EH (cell line): ENCODE measurements around the gene LAPTM5.
"Not testable (repeated sequence)": the region's sequence is repeated elsewhere in the genome, so short reads cannot be mapped to it uniquely, and the experiment has no call there.

Experiments used
- DNase-seq: peaks from one replicate; pipeline ENCODE4 v3.0.0-alpha.2; 2015; ENCODE audit warnings: low read depth

The LAPTM5 gene, protein sequence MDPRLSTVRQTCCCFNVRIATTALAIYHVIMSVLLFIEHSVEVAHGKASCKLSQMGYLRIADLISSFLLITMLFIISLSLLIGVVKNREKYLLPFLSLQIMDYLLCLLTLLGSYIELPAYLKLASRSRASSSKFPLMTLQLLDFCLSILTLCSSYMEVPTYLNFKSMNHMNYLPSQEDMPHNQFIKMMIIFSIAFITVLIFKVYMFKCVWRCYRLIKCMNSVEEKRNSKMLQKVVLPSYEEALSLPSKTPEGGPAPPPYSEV

DNA sequence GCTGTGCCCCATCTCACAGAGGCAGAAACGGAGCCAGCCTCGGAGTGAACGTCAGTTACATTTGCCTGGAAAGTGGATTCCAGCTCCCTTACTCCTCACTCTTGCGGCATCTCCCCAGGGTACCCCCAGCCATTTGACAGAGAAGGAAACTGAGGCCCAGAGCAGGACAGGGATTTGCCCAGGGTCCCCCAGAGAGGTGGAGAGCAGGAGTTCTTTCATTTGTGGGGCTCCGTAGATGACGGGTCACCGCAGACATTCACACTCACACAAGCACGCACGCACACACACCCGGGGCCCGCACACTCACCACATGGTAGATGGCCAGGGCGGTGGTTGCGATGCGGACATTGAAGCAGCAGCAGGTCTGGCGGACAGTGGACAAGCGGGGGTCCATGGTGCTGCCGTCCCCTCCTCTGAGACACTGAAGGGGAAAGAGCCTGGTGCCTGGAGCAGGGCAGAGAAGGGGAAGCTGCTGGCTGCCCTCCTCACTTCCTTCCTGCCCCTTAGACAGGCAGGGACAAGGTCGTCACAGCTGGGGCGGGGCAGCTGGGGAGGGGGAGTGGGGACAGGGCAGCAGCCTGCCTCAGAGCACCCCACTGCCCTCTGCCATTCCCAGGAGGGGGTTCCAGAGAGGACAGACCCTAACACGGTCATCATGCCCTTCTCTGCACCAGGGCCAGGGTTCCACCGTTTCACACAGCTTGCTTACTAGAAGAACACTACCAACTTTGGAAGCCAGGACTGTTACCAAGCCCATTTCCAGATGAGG lies at the start of gene LAPTM5:
Gene LAPTM5 (minus strand): TSS at position 423 of the 769 bp plus-strand sequence. CDS start 29 bp downstream, at position 394.
- DNase-seq: no peak

DNA sequence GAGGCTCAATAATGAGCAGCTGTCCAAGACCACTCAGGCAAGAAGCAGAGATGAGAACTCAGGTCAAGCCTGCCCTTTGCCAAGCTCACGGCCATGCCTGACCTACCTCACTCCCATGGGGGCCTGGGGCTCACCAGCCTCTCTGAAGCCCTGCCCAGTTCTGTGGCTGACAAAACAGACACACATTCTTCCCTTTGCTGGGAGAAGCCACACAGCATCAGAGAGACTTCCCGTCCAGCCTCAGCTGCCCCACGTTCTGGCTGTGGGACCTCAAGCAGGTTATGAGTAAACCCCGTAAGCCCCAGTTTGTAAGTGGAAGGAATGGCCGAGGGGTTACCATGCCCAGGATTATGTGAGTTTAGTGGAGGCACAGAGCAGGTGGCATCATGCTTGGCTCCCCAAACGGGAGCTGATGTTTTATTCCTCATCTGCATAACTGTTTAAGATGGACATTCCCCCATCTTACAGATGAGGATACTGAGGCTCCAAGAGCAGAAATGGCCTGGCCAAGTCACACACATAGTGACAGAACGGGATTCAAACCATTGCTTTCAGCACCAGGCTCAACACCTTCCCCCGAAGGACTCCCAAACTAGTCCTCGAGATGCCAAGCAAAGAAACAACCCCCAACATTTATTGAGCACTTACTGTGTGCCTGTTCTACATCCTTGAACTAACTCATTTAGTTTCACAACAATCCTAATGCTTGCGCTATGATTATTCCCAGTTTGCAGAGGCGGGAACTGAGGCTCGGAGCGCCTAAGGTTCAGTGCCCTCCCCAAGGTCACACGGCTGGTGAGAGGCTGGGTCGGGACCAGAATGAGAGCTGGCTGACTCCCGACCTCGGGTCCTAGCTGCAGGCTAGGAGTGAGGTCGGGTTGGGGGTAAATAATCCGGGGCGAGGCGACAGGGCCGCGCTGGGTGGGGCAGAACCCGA lies 49.1 kb upstream of the LAPTM5 start:
- no peak for DNase-seq

DNA sequence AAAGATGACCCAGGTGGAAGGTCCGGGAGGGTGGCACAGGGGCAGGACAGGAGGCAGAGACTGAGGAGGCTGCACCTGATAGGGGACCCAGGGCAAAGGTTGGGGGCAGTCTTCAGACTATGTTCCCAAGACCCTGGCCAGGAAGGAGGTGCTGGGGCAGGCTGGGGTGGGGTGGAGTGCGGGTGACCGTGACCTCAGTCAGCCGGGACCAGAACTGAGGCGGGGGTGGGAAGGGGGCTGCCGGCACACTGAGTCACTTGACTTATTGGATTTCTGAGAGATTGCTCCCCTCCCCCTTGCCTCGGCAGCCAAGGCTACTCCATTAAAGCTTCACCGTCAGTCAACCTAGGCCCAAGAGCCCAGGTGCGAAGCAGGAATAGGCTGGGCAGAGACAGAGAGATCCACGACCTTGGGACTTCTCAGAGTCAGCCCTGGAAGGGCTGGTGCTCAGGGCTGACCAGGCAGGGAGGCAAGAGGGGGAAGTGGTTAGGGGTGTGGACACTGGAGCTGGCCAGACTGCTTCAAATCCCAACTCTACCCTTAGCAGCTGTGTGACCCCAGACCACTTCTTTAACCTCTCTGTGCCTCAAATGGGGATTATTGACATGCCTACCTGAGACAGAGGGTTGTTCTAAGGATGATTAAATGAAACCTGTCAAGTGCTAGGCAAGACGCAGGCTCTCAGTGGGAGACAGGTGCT lies 47.9 kb upstream of the LAPTM5 start:
- DNase-seq: no peak

GRCh38 chr1:30804822-30805221 lies 47.2 kb upstream of the LAPTM5 start:
- DNase-seq: no peak

GRCh38 chr1:30804352-30804751 lies 46.8 kb upstream of the LAPTM5 start:
- DNase-seq: no peak

GRCh38 chr1:30803562-30803961 lies 46.0 kb upstream of the LAPTM5 start:
- no peak for DNase-seq

- peak; percentile 68 for DNase-seq
These were observed 44.2 kb upstream of the LAPTM5 start for GRCh38 chr1:30801771-30802198.

DNA sequence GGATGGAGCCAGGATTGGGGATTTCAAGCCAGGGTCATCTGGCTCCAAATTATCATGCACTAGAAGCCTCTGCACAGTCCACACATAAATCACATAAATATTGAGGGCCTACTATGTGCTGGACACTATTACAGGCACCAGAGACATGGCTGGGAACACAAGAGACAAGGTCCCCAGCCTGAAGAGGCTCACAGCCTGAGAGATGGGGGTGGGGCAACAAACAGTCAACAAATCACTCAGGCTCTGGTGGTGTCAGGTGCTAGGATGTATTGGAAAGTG lies 41.6 kb upstream of the LAPTM5 start:
- no peak for DNase-seq

- DNase-seq: no peak
These were observed 41.0 kb upstream of the LAPTM5 start for GRCh38 chr1:30798389-30799232.

DNA sequence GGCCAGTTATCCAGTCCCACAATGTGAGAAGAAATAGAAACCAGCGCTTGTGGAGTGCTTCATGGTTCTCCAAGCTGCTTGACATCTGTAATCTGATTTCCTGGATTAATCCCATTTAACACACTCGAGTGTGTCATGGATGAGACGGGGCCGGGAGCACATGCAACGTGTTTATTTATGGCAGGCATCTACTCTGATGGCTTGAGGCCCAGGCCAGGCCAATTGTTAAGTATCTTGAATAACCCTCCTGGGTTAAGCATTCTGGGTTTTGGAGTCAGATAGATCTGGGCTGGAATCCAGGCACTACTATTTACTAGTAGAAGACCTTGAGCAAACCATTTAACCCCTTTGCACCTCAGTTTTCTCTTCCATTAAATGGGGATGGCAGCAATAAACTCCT lies 37.5 kb upstream of the LAPTM5 start:
- no peak for DNase-seq

GRCh38 chr1:30794260-30794659 lies 36.7 kb upstream of the LAPTM5 start:
- no peak for DNase-seq

DNA sequence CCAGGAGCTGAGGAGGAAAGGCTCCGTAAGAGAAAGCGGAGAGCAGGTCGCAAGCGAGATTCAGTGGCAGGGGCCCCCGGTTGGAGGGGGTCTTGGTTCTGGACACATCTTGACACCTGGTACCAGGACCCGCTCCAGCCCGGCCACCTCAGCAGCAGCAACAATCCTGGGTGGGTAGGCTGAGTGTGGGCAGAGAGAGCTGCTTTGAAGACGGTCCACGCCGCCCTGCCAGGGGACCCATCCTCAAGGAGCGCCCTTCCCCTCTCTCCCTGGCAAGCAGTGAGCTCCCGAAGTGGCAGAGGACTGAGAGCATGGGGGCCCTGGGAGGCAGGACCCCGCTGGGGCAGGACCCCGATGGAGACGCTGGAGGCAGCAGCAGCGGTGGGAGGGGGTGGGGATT lies 35.6 kb upstream of the LAPTM5 start:
- no peak for DNase-seq

GRCh38 chr1:30791868-30792267 lies 34.3 kb upstream of the LAPTM5 start:
- no peak for DNase-seq

DNA sequence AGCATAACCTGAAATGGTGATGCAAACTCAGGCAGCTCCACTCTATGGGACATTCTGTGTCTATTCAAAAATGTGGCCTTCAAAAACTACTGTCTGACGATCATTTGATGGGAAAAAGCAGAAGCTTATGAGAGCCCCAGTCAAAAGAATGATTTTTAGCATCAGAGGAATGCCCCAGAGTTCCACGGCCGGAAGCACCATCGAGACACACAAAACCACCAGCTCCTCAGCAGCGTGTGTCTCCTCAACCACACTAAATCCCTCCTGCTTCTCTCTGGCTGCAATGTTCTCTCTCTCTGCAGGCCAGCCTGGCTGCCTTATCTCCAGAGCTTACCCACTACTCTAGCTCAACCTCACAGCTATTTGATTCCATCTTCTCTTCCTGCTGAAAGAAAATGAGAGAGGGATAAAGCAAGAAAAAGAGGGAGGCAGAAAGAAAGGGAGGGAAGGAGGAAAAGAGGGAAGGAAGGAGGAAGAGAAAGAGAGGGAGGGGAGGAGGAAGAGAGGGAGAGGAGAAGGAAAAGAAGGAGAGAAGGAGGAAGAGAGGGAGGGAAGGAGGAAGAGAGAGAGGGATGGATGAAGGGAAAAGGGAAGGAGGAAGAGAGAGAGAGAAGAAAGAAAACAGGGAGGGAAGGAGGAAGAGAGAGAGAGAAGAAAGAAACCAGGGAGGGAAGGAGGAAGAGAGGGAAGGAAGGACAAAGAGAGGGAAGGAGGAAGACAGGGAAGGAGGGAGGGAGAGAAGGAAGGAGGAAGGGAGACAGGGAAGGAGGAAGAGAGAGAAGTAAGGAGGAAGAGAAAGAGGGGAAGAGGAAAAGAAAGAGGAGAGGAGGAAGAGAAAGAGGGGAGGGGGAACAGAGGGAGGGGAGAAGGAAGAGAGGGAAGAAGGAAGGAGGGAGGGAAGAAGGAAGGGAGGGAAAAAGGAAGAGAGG lies 33.5 kb upstream of the LAPTM5 start:
- DNase-seq: peak; percentile 32

DNA sequence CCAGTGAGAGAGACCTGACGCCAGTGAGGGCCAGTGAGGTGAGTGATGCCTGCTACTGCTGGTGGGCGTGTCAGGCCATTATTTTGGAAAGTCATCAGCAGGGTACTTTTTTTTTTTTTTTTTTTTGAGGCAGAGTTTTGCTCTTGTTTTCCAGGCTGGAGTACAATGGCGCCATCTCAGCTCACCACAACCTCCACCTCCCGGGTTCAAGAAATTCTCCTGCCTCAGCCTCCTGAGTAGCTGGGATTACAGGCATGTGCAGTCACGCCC lies 32.6 kb upstream of the LAPTM5 start:
- not testable (repeated sequence) for DNase-seq

DNA sequence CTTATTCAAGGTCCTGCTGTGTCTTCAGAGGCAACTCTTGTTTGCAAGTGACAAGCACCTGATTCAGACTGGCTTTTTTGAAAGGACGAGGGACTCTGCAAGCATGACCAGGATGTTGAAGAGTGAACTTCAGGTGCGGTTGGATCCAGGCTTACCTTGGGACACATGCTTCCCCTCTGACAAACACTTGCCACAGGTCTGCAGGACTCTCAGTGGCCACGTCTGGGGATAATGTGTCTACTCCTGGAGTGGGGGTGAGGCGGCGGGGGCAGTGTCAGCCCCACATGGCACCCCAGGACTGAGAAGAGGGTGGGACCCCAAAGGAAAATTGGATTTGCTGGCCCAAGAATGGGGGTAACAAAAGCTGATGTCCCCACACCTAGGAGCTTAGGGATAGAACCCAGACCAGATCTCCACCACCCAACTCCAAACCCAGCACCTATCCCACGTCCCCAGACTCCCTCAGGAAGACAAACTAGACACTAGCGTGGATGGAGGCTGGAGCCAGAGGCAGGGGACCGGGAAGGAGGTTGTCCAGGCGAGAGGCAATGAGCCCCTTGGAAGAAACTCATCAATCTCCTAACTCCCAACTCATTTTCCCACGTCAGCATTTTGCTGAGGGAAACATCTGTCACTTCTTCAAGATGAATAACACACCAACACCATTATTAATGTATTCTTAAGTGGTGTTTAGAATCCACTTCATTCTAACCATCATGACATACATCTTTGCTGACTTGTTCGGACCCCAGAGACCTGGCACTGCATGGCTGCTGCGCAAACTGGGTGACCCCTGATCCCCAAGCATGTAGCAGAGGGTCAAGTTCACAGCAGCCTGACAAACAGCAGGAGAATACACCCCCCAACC lies 32.0 kb upstream of the LAPTM5 start:
- DNase-seq: no peak

DNA sequence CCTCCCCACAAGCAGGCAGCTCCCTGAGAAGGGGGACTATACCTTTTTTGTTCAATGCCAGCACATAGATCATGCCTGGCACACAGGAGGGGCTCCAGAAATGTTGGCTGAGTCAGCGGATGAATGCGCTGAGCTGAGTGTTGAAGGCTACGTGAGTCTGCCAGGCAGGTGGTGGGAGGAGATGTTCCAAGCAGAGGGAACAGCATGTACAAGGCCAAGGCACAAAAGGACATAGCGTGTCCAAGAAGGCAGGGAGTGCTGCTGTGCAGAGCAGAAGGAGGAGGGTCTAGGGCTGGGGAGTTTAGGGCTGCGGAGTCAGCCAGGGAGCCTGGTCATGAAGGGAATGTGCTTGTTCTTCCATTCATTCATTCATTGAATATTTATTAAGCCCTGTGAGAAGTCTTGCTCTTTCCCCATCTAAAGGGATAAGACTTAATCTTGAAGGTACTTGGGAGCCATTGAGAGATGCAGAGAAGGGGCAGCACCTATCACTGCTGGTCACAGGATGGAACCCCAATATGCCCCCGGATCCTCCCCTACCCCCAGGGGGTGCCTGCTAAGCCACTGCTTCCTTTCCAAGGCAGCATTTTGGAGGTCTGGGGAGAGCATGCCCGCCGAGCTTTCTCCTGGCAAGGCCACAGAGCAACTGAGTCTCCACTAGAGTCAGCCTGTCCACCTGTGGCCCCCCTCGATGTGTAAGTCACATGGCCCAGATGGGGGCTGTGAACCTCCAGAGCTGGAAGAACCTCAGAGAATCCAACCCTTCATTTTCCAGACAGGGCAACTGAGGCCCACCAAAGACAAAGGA lies 31.2 kb upstream of the LAPTM5 start:
- DNase-seq: no peak

- no peak for DNase-seq
These were observed 30.4 kb upstream of the LAPTM5 start for GRCh38 chr1:30787856-30788495.
